ENCODE data around the gene ASTL. TPM values are rescaled to one million over a fixed set of nuclear protein-coding genes. Genes with fewer than 3 reads are reported as not detected.

The ASTL gene
- total and polyA plus RNA-seq, 2 of the 13 experiments (the other 11 are each of a cell fraction or from before 2014, with no cell fraction given) = not detected

- ATAC-seq (no peak), FAIRE-seq (no peak), DNase-seq (ENCODE audit: low spot score) (no peak)
- in situ Hi-C loops (cut with HindIII; ENCODE audit: extremely low pct_ligation_motif_present, low pct_unique_long_range_greater_than_20kb) = loop anchor here (25.0 kb wide), 2 partner anchors 98 to 273 kb away; no protein-coding TSS in a partner anchor
- WGBS (ENCODE audit: low lambda C conversion rate) = 50% methylated on average over 13 of the region's 13 CpGs
- CTCF ChIA-PET (ENCODE audit: low intra/inter-chr PET ratio, low total read pairs) = no interaction called here
- H3K79me2 ChIP-seq (ENCODE audit: insufficient read depth, low read length) = no peaks in the 10 kb centered on the region
- H3K4me3 ChIP-seq (replicated peaks in 1 of 3; ENCODE audit: insufficient read depth in 1 of 3, low read depth in 2 of 3, low read length in 3 of 3) = no peak overlapping the region
- POLR2A ChIA-PET = no interaction called here
- H2AFZ ChIP-seq (ENCODE audit: low read length) = no peak overlapping the region
- no peak for TF ChIP-seq ZNF546 (CRISPR knock-in tag; conservative IDR thresholded peaks at IDR 0.05)
- TF ChIP-seq THAP7 (CRISPR knock-in tag; IDR thresholded peaks at IDR 0.05) = no peak
- TF ChIP-seq ZNF674 (CRISPR knock-in tag; IDR thresholded peaks at IDR 0.05; ENCODE audit: low read depth) = no peak
- no peak for TF ChIP-seq KMT2A (CRISPR knock-in tag; IDR thresholded peaks at IDR 0.05)
- TF ChIP-seq POLR2AphosphoS5 (IDR thresholded peaks at IDR 0.05; ENCODE audit: low read depth, low read length) = no peak
- no peak for TF ChIP-seq YEATS2 (CRISPR knock-in tag; IDR thresholded peaks at IDR 0.05; ENCODE audit: borderline replicate concordance)
- no peak for TF ChIP-seq SRF (IDR thresholded peaks at IDR 0.05; ENCODE audit: low read depth, low read length)
- TF ChIP-seq, protein P1, sequence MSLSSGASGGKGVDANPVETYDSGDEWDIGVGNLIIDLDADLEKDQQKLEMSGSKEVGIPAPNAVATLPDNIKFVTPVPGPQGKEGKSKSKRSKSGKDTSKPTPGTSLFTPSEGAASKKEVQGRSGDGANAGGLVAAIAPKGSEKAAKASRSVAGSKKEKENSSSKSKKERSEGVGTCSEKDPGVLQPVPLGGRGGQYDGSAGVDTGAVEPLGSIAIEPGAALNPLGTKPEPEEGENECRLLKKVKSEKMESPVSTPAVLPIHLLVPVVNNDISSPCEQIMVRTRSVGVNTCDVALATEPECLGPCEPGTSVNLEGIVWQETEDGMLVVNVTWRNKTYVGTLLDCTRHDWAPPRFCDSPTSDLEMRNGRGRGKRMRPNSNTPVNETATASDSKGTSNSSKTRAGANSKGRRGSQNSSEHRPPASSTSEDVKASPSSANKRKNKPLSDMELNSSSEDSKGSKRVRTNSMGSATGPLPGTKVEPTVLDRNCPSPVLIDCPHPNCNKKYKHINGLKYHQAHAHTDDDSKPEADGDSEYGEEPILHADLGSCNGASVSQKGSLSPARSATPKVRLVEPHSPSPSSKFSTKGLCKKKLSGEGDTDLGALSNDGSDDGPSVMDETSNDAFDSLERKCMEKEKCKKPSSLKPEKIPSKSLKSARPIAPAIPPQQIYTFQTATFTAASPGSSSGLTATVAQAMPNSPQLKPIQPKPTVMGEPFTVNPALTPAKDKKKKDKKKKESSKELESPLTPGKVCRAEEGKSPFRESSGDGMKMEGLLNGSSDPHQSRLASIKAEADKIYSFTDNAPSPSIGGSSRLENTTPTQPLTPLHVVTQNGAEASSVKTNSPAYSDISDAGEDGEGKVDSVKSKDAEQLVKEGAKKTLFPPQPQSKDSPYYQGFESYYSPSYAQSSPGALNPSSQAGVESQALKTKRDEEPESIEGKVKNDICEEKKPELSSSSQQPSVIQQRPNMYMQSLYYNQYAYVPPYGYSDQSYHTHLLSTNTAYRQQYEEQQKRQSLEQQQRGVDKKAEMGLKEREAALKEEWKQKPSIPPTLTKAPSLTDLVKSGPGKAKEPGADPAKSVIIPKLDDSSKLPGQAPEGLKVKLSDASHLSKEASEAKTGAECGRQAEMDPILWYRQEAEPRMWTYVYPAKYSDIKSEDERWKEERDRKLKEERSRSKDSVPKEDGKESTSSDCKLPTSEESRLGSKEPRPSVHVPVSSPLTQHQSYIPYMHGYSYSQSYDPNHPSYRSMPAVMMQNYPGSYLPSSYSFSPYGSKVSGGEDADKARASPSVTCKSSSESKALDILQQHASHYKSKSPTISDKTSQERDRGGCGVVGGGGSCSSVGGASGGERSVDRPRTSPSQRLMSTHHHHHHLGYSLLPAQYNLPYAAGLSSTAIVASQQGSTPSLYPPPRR (CRISPR knock-in tag; IDR thresholded peaks at IDR 0.05; ENCODE audit: borderline replicate concordance) = no peak
- no peak for TF ChIP-seq ZNF564 (CRISPR knock-in tag; IDR thresholded peaks at IDR 0.05)
- TF ChIP-seq ZNF792 (CRISPR knock-in tag; IDR thresholded peaks at IDR 0.05) = no peak
- no peak for TF ChIP-seq POLR2G (IDR thresholded peaks at IDR 0.05; ENCODE audit: low read depth, low read length)
- no peak for TF ChIP-seq NPAS2 (CRISPR knock-in tag; IDR thresholded peaks at IDR 0.05; ENCODE audit: borderline replicate concordance)
- no peak overlapping the region for H3K27ac ChIP-seq (ENCODE audit: extremely low read length, insufficient read depth, low read length)
- intact Hi-C loops (cut with micrococcal nuclease; ENCODE audit: unreplicated experiment) = loop anchor here (10.0 kb wide), 2 partner anchors 46 to 86 kb away; no protein-coding TSS in a partner anchor
- H3K27me3 ChIP-seq (ENCODE audit: control insufficient read depth in 1 of 2, insufficient read depth in 2 of 2, low read length in 2 of 2) = peaks cover 2 to 17% of the 10 kb centered on the region in 2 experiments; a peak in 3 of 5 replicates
- no peaks in the 10 kb centered on the region for H4K20me1 ChIP-seq (ENCODE audit: insufficient read depth, low read length)
- BruUV-seq (replicated peaks) = no TSS peak
- H3K4me1 ChIP-seq (ENCODE audit: insufficient read depth, low read length) = peaks cover 30% of the 10 kb centered on the region
- no peaks in the 10 kb centered on the region for H3K9me3 ChIP-seq (ENCODE audit: low read length)
- no peaks in the 10 kb centered on the region for H3K36me3 ChIP-seq (replicated peaks in 1 of 2; ENCODE audit: control insufficient read depth in 1 of 2, insufficient read depth in 2 of 2, low read length in 2 of 2)
- no peak overlapping the region for H3K9ac ChIP-seq (ENCODE audit: insufficient read depth, low read depth, low read length)
- no peak overlapping the region for H3K4me2 ChIP-seq (ENCODE audit: low read depth, low read length)
Observed at GRCh38 chr2:96110621-96111256, 27.6 kb downstream of the ASTL start.
